D721Med (cell line): ENCODE data around the gene PKDCC.

Experiments
- DNase-seq: peaks from one replicate; pipeline ENCODE4 v3.0.0; 2011; ENCODE audit warnings: low spot score; ENCODE audit not compliant: insufficient read length
- FAIRE-seq: peaks from 2 replicates; lab custom pipeline; 2011; peaks lifted over from hg19 to GRCh38; lab: Jason Lieb, UNC
- TF ChIP-seq, protein P1 (sequence below): IDR thresholded peaks from 2 replicates; pipeline ENCODE4 v1.5.1; 2012; ENCODE audit warnings: mild to moderate bottlenecking, control low read depth; ENCODE audit not compliant: insufficient read depth; ENCODE audit errors: missing control alignments

The PKDCC gene

GRCh38 chr2:42102591-42103450 is 55.0 kb downstream of the PKDCC start:
- TF ChIP-seq, protein P1, sequence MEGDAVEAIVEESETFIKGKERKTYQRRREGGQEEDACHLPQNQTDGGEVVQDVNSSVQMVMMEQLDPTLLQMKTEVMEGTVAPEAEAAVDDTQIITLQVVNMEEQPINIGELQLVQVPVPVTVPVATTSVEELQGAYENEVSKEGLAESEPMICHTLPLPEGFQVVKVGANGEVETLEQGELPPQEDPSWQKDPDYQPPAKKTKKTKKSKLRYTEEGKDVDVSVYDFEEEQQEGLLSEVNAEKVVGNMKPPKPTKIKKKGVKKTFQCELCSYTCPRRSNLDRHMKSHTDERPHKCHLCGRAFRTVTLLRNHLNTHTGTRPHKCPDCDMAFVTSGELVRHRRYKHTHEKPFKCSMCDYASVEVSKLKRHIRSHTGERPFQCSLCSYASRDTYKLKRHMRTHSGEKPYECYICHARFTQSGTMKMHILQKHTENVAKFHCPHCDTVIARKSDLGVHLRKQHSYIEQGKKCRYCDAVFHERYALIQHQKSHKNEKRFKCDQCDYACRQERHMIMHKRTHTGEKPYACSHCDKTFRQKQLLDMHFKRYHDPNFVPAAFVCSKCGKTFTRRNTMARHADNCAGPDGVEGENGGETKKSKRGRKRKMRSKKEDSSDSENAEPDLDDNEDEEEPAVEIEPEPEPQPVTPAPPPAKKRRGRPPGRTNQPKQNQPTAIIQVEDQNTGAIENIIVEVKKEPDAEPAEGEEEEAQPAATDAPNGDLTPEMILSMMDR: no peak
- FAIRE-seq (no peak), DNase-seq (no peak)

DNA sequence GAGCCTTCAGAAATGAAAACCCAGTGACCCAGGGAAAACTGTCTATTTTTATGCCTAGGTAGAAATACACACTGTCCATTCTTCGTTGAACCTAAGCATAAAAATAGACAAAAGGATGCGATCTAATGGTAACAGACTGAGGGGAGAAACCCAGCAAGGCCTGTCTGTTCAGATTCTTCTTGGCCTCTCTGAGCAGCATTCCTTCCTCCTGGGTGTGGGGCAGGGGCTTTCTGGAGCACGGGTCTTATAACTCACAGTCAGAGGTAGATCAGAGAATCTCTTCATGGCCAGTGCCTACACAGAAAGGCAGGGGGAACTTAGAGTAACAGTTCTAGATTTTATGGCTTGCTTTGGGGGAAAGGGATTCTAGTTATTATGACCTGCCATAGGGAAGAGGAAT is 56.0 kb downstream of the PKDCC start:
- no peak for FAIRE-seq
- TF ChIP-seq, protein P1: no peak
- no peak for DNase-seq

DNA sequence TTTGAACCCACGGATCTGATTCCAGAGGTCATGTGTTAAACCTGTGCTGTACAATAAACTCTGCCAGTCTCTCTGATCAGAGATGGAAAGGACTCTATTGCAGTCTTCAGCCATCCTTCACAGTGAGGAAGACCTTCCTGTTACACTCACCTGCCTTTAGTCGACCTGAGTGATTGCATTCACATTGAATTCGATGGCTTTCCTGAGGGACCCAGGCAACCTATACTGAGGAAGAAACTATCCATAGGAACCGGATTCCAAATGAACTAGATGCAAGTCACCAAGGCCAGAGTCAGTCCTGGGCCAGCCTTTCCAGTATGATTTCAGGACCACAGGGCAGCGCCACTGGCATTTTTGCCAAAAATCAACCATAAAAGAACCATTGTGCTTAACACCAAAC is 56.8 kb downstream of the PKDCC start:
- TF ChIP-seq, protein P1: no peak
- no peak for FAIRE-seq
- no peak for DNase-seq

DNA sequence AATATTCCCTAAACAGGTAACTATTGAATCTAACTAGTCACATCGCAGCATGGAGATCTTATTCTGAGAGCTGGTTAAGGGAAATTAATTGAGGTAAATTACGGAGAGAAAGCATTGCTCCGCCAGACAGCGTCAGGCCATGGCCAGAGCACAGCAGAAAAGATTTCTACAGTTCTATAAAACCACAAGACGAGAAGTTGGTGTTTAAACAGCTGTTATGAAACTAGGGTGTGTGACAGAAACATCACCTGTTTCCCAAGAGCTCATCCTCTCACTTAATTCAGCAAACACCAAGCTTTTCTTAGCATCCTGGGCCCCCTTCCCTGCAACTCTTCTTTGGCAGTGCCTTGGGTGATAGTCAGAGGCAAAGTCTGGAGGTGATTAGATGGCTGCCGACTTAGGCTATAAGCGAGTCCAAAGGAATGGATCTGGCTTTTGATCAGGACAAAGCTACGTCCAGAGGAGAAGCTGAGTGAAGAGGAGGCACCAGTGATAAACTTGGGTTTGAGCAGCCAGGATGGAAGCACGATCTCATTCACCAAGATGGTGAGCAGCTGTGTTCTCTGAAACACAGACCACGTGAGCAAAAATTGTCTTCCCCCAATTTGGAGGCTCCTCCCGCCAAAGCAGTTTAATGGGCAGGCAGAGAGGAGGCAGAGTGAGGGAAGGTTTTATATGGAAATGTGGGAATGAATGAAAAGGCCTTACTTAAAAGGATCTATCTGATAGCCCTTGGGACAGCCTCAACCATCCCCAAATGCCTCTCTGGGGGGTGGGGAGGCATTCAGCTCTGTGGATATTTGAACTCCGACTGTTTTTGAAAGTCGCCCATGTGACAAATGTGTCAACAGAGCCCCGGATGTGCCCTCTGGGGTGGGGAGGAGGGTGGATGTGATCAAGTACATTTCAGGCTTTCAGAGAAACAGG is 57.8 kb downstream of the PKDCC start:
- TF ChIP-seq, protein P1: no peak
- FAIRE-seq (no peak), DNase-seq (no peak)

DNA sequence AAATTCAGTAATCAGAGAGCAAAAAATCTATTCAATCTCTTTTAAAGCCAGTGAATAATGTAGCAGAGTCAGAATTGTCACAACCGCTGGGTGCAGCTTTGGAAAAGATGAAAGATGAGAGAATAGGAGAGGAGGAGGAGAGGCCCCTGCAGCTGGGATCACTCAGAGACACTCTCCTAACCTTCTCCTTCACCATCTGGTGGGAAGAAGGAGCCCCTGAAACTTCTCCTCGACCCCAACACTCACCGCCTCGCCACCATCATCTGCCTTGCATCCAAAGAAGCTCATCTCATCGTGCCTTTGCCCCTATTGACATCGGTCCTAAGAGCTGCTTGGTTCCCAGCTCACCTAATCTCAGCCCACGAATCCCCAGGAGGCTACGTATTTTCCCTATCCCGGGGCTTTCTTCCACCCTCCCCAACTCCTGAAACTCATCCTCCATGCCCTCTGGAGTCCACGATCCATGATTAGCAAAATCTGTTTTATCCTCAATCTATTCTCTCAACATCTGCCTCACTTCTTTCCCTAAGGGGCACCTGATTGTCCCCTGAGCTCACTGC is 58.5 kb downstream of the PKDCC start:
- DNase-seq (no peak), FAIRE-seq (no peak)
- TF ChIP-seq, protein P1: no peak

- TF ChIP-seq, protein P1: no peak
- no peak for DNase-seq
- no peak for FAIRE-seq
Observed at GRCh38 chr2:42107249-42108042, 59.6 kb downstream of the PKDCC start.
